HEK293T (cell line): ENCODE results near the gene ADK.

Source experiments
- FOXM1 ChIP-seq: fragments of 450-650 bp; IDR thresholded peaks from 2 replicates; pipeline ENCODE4 v1.6.1; 2017; ENCODE audit warnings: mild to moderate bottlenecking, borderline replicate concordance
- TARDBP ChIP-seq: fragments of 450-650 bp; IDR thresholded peaks from 2 replicates; pipeline ENCODE4 v1.6.1; 2016

- TF ChIP-seq FOXM1 (no peak), TARDBP (no peak)
Measured at GRCh38 chr10:74544106-74544505, 393.1 kb downstream of the ADK start.
